Testis (tissue), 2 donors: ENCODE measurements around the gene ESR2.

Experiments
- CTCF ChIP-seq, 3 experiments: fragments of 450-650 bp in 2 of 3; fragments of 200-600 bp in 1 of 3; sonication (generic) in 1 of 3; IDR thresholded peaks; one replicate each; pipeline ENCODE4 v1.5.1; 2016 to 2019; ENCODE audit warnings: antibody characterized with exemption in 3 of 3, mild to moderate bottlenecking in 2 of 3, moderate library complexity in 1 of 3
- POLR2A ChIP-seq: fragments of 450-650 bp; IDR thresholded peaks from one replicate; pipeline ENCODE4 v1.6.1; 2017; ENCODE audit warnings: antibody characterized with exemption, mild to moderate bottlenecking, moderate library complexity

GRCh38 chr14:64049616-64050381, 244.4 kb downstream of the ESR2 start:
- TF ChIP-seq POLR2A (no peak), CTCF (IDR thresholded peaks at IDR 0.05) (no peak)
